GM13976 (cell line): ENCODE results near the gene KCNIP3.

ENCODE experiments used
- DNase-seq: peaks from one replicate; pipeline ENCODE4 v3.0.0; 2012; ENCODE audit warnings: low spot score
- in situ Hi-C: fragments of 300-500 bp; cut with MboI; formaldehyde crosslinking; loops from one replicate; pipeline ENCODE4 v1.12.0; 2022; ENCODE audit warnings: low sequenced_read_pairs, mixed read lengths, inconsistent platforms; ENCODE audit not compliant: unreplicated experiment
- TF ChIP-seq, protein P1 (sequence below): IDR thresholded peaks from 2 replicates; pipeline ENCODE4 v1.5.1; 2012; ENCODE audit warnings: borderline replicate concordance, mild to moderate bottlenecking; ENCODE audit not compliant: insufficient read depth; ENCODE audit errors: extremely low read depth, missing control alignments, control extremely low read depth

Gene KCNIP3

DNA sequence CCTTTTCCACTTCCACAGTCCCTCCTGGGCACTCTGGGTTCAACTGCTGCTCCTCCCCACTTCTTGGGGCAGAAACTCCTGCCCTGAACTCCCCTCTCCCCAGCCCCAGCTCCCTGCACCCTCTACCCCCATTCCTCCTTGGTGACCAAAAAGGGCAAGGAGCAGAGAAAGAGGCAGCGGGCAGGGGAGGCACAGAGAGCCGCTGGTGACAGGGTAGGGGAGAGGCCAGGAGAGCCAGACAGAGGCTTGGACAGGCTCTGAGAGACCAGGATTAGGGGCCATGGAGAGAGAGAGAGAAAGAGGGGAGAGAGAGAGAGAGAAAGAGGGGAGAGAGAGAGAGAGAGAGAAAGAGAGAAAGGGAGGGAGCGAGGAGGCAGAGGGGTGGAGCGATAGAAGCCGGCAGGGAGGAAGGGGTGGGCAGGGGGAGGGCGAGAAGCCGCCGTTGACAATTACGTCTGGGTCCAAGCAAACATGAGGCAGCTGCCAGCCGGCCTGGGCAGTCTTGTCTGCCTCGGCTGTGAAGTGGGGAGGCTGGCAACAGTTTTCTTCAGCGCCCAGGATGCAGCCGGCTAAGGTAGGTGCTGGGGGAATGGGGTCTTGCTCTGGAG lies at the start of gene KCNIP3:
Gene KCNIP3 (plus strand): TSS at position 468 of the 608 bp plus-strand sequence. CDS start 92 bp downstream, at position 560.
- TF ChIP-seq, protein P1, sequence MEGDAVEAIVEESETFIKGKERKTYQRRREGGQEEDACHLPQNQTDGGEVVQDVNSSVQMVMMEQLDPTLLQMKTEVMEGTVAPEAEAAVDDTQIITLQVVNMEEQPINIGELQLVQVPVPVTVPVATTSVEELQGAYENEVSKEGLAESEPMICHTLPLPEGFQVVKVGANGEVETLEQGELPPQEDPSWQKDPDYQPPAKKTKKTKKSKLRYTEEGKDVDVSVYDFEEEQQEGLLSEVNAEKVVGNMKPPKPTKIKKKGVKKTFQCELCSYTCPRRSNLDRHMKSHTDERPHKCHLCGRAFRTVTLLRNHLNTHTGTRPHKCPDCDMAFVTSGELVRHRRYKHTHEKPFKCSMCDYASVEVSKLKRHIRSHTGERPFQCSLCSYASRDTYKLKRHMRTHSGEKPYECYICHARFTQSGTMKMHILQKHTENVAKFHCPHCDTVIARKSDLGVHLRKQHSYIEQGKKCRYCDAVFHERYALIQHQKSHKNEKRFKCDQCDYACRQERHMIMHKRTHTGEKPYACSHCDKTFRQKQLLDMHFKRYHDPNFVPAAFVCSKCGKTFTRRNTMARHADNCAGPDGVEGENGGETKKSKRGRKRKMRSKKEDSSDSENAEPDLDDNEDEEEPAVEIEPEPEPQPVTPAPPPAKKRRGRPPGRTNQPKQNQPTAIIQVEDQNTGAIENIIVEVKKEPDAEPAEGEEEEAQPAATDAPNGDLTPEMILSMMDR, result no peak
- DNase-seq, result no peak
- in situ Hi-C loops, result no loop called here

DNA sequence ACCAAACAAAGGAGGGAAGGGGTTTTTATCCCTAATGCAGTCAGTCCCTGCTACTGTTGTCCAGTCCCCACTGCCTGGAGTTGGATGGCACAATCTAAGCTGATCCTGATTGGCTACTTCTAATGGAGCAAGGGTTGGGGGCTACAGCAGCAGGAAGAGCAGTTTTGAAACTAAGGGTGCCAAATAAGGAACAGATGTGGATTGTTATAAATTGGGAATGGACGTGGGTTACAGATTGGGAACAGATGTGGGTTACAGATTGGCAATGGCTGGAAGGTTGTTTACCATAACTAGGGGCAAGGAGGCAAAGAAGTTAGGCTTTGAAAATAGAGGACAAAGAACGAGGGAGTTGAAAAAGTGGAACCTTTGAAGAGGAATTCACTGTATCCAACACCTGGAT lies 38.9 kb upstream of the KCNIP3 start:
- in situ Hi-C loops, result no loop called here
- TF ChIP-seq, protein P1, result no peak
- DNase-seq, result no peak

DNA sequence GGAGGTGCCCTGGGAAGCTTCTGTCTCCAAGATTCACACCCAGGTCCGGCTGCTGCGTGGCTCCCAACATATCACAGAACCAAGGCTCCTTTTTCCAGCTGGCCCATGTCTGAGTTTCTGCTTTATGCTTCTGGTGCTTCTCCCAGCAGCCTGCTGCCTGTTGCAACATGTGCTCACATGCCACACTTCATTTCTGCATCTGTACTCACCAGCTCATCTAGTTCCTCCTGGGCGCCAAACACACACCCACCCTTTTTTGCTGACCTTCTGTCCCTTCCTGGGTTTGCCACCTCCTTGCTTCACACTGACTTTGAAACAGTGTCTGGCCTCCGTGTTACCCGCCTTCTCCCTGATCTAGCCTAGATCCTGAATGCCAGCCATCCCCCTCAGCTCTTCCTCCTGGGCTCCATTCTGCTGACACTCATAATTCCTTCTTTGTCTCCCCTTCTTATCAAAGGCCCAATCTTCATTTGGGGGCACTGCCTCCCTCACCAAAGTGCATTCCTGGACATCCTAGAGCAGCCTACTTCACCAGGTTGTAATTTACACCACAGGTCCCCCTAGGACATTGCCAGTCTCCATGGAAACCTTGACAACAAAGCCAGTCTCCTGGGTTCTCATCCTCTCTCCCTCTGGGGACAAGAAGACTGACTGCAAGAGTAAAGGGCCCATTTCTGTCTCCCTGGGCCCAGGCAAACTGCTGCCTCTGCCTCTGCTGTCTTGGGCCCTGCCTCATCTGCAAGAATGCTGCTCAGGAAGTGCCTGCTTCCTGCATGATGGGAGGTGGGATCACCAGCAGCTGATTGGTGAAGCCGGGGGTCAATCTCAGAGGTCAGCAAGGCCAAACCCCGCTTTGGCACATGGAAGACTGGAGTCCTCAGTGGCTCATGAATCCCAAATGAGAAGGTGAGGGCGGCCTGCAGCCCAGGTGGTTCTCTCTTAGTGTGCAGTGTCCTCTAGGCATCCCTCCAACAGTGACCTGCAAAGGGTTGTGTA lies 36.8 kb upstream of the KCNIP3 start:
- in situ Hi-C loops, result no loop called here
- TF ChIP-seq, protein P1, result no peak
- no peak for DNase-seq

DNA sequence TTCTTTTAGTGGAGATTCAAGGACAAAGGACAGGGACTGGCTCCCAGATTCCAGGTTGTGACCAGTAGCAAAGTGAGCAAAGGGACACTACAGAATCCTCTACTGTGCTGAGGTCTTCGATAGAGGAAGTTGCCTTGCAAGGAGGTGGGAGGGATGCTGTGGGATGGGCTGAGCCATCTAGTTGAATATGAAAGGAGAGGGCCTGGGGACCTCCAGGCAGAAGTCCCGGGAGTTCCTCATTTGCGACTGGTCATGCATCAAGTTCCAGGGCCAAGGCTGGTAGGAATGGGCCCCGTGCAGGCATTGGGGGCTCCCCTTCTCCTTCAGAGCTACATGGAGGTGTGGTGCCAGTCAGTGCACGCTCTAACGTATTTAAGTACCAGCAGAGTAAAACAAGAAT lies 35.5 kb upstream of the KCNIP3 start:
- TF ChIP-seq, protein P1, result no peak
- no peak for DNase-seq
- in situ Hi-C loops, result no loop called here

DNA sequence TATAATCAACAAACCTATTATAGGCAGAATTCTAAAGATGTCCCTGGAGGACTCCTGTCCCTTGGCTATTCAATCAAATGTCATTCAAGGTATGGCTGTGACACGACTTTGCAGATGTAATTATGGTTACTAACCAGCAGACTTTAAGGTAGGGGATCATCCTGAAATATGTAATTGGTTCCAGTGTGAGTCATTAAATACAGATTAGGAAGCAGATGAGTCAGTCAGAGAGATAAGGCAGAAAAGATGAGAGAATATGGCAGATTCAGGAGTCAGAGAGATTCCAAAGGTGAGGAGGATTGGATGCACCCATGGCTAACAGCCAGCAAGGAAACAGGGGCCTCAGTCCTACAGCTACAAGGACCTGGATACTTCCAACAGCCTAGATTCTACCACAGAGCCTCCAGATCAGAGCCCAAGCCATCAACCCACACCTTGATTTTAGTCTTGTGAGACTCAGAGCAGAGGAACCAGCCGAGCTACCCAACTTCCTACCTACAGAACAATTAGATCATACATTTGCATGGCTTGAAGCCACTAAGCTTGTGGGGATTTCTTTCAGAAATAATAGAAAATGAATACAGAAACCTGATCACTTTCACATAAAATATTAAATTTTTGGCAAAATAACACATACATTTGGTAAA lies 34.1 kb upstream of the KCNIP3 start:
- TF ChIP-seq, protein P1, result no peak
- in situ Hi-C loops, result no loop called here
- DNase-seq, result no peak

DNA sequence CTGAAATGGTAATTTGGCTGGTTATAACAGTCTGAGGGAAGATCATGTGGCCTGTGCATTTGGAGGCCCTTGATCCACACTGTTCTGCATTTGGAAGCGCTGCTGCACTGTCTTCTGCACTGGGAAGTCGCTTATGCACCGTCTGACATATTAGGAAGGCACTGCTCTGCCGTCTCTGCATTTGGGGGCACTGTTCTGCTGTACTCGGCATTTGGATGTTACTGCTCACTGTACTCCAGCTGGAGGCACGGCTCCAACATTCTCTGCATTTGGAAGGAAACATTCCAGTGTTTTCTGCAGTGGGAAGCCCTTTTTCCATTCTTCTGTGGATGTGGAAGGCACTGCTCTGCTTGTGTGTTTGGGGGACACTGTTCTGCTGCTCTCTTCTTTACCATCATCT lies 32.5 kb upstream of the KCNIP3 start:
- in situ Hi-C loops, result no loop called here
- DNase-seq, result no peak
- TF ChIP-seq, protein P1, result no peak
